GM13977 (cell line): ENCODE measurements around the gene TALDO1.
A peak's percentile ranks its signal among the peaks of the same experiment; 100 is the strongest.

Experiments used
- DNase-seq: peaks from one replicate; pipeline ENCODE4 v3.0.0; 2012; ENCODE audit warnings: low spot score
- CTCF ChIP-seq: IDR thresholded peaks from 2 replicates; pipeline ENCODE4 v1.5.1; 2012; ENCODE audit warnings: mild to moderate bottlenecking, control low read depth; ENCODE audit not compliant: insufficient read depth; ENCODE audit errors: extremely low read depth, missing control alignments
- in situ Hi-C: fragments of 300-500 bp; cut with MboI; formaldehyde crosslinking; loops from one replicate; pipeline ENCODE4 v1.12.0; 2022; ENCODE audit warnings: low sequenced_read_pairs, low pct_unique_long_range_greater_than_20kb, mixed read lengths, inconsistent platforms; ENCODE audit not compliant: unreplicated experiment

TALDO1 gene

GRCh38 chr11:702462-703461 lies 44.5 kb upstream of the TALDO1 start:
- no peak for DNase-seq

GRCh38 chr11:703506-703905 lies 43.8 kb upstream of the TALDO1 start:
- DNase-seq = no peak
- TF ChIP-seq CTCF = no peak
- in situ Hi-C loops = no loop called here

More at GRCh38 chr11:702462-703461, 44.5 kb upstream of the TALDO1 start:
- TF ChIP-seq CTCF = no peak
- in situ Hi-C loops = no loop called here

- DNase-seq = no peak
- in situ Hi-C loops = no loop called here
- TF ChIP-seq CTCF = no peak
Observed at GRCh38 chr11:704228-704674, 43.0 kb upstream of the TALDO1 start.

GRCh38 chr11:704781-705645 lies 42.3 kb upstream of the TALDO1 start:
- no peak for DNase-seq
- in situ Hi-C loops = no loop called here
- no peak for TF ChIP-seq CTCF

- in situ Hi-C loops = no loop called here
- no peak for TF ChIP-seq CTCF
- peak; percentile 48 for DNase-seq
Observed at GRCh38 chr11:705646-706438, 41.4 kb upstream of the TALDO1 start, which contains the start of gene EPS8L2. Gene EPS8L2 (plus strand): TSS chr11:706231. CDS start chr11:709408, 3,177 bp downstream.
